Measurements from ENCODE around the gene DUT.

Gene DUT

DNA sequence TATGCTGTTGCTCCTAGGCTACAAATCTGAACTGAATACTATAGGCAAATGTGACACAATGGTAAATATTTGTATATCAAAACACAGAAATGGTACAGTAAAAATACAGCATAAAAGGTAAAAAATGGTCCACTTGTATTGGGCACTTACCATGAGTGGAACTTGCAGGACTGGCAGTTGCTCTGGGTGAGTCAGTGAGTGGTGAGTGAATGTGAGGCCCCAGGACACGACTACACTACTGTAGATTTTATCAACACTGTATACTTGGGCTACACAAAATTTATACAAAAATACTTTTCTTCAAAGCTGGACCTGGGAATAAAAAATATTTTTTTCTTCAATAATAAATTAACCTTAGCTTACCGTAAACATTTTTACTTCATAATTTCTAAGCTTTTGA, 41.6 kb upstream of the DUT start:
- Histone ChIP-seq H3K4me3 (ENCODE audit: low read depth in 1 of 2, low read length in 1 of 2) (no peak overlapping the region), H3K36me3 (peaks cover 11% of the 10 kb centered on the region), H3K27me3 (no peaks in the 10 kb centered on the region), H3K4me1 (ENCODE audit: control insufficient read depth in 1 of 2, insufficient read depth in 1 of 2, low read depth in 1 of 2, low read length in 1 of 2) (peaks cover 0 to 7% of the 10 kb centered on the region in 2 experiments), H3K9me3 (no peaks in the 10 kb centered on the region), H3K27ac (no peak overlapping the region)
- TF ChIP-seq CTCF (IDR thresholded peaks at IDR 0.05) = no peak

GRCh38 chr15:48292458-48292857, 38.8 kb upstream of the DUT start:
- H3K9me3 ChIP-seq = no peaks in the 10 kb centered on the region
- H3K27me3 ChIP-seq = no peaks in the 10 kb centered on the region
- no peak for TF ChIP-seq CTCF (IDR thresholded peaks at IDR 0.05)
- no peak overlapping the region for H3K4me3 ChIP-seq (ENCODE audit: low read depth in 1 of 2, low read length in 1 of 2)
- H3K36me3 ChIP-seq = peaks cover 11% of the 10 kb centered on the region
- peaks cover 0 to 4% of the 10 kb centered on the region in 2 experiments for H3K4me1 ChIP-seq (ENCODE audit: control insufficient read depth in 1 of 2, insufficient read depth in 1 of 2, low read depth in 1 of 2, low read length in 1 of 2)
- H3K27ac ChIP-seq = no peak overlapping the region

GRCh38 chr15:48297668-48298067, 33.6 kb upstream of the DUT start:
- Histone ChIP-seq H3K27me3 (no peaks in the 10 kb centered on the region), H3K9me3 (no peaks in the 10 kb centered on the region), H3K4me1 (ENCODE audit: control insufficient read depth in 1 of 2, insufficient read depth in 1 of 2, low read depth in 1 of 2, low read length in 1 of 2) (no peaks in the 10 kb centered on the region), H3K36me3 (peaks cover 12% of the 10 kb centered on the region), H3K27ac (no peak overlapping the region), H3K4me3 (ENCODE audit: low read depth in 1 of 2, low read length in 1 of 2) (no peak overlapping the region)
- TF ChIP-seq CTCF (IDR thresholded peaks at IDR 0.05) = no peak

DNA sequence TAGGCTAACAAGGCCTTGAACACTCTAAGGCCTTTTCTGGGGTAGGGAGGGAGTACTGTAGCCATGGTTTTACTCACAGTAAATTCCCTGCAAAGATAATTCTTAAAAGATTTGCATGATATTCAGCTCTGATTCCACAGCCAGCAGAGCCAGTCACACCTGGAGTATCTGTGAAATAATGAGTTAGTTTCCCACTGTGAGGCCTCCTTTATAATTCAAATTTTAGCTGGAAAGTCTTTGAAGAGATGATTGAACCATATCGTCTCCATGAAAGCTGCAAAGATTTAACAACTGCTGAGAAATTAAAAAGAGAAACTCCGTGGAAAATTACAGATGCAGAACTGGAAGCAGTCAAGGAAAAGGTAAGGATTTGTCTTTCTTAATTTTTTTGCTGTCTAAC, 32.3 kb upstream of the DUT start:
- Histone ChIP-seq H3K27ac (no peak overlapping the region), H3K27me3 (no peaks in the 10 kb centered on the region), H3K36me3 (peaks cover 6% of the 10 kb centered on the region), H3K4me3 (ENCODE audit: low read depth in 1 of 2, low read length in 1 of 2) (no peak overlapping the region), H3K4me1 (ENCODE audit: control insufficient read depth in 1 of 2, insufficient read depth in 1 of 2, low read depth in 1 of 2, low read length in 1 of 2) (no peaks in the 10 kb centered on the region), H3K9me3 (no peaks in the 10 kb centered on the region)
- no peak for TF ChIP-seq CTCF (IDR thresholded peaks at IDR 0.05)

DNA sequence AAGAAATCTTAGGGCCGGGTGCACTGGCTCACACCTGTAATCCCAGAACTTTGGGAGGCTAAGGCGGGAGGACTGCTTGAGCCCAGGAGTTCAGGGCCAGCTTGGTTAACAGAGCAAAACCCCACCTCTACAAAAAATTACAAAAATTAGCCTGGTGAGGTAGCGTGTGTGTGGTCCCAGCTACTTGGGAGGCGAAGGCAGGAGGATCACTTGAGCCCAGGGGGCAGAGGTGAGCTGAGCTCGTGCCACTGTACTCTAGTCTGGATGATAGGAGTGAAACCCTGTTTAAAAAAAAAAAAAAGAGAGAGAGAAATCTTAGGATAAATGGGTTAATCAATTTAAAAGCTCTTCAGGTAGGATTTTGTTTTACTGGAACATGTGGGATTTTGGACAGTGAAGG, 31.2 kb upstream of the DUT start:
- Histone ChIP-seq H3K9me3 (no peaks in the 10 kb centered on the region), H3K4me3 (ENCODE audit: low read depth in 1 of 2, low read length in 1 of 2) (no peak overlapping the region), H3K27me3 (no peaks in the 10 kb centered on the region), H3K36me3 (peaks cover 6% of the 10 kb centered on the region), H3K27ac (no peak overlapping the region), H3K4me1 (ENCODE audit: control insufficient read depth in 1 of 2, insufficient read depth in 1 of 2, low read depth in 1 of 2, low read length in 1 of 2) (no peaks in the 10 kb centered on the region)
- no peak for TF ChIP-seq CTCF (IDR thresholded peaks at IDR 0.05)

GRCh38 chr15:48304398-48304797, 26.8 kb upstream of the DUT start:
- Histone ChIP-seq H3K4me1 (ENCODE audit: control insufficient read depth in 1 of 2, insufficient read depth in 1 of 2, low read depth in 1 of 2, low read length in 1 of 2) (no peaks in the 10 kb centered on the region), H3K27me3 (no peaks in the 10 kb centered on the region), H3K36me3 (no peaks in the 10 kb centered on the region), H3K4me3 (ENCODE audit: low read depth in 1 of 2, low read length in 1 of 2) (no peak overlapping the region), H3K9me3 (no peaks in the 10 kb centered on the region), H3K27ac (peak overlapping the region; percentile 32)
- TF ChIP-seq CTCF (IDR thresholded peaks at IDR 0.05) = no peak

All from neutrophil (primary cell).